Measurements from ENCODE around the gene ARMCX6.

DNA sequence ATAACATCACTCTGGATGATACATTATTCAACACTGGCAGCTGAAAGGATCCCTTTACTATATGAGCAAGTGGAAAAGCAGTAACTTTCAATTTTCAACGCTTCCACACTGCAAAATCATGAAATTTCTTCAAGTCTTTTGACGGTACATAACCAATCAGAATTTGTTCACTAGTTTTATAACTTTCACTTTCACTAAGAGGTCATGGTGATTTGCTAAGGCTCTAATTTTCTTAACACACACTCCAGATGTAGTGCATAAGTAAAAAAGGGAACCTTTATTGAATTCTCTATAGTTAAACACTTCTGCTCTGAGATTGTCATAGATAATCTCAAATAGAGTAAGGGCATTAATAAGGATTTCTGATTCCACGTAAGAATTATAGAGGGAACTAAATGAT is 37.7 kb upstream of the ARMCX6 start:
- TF ChIP-seq, protein P1, sequence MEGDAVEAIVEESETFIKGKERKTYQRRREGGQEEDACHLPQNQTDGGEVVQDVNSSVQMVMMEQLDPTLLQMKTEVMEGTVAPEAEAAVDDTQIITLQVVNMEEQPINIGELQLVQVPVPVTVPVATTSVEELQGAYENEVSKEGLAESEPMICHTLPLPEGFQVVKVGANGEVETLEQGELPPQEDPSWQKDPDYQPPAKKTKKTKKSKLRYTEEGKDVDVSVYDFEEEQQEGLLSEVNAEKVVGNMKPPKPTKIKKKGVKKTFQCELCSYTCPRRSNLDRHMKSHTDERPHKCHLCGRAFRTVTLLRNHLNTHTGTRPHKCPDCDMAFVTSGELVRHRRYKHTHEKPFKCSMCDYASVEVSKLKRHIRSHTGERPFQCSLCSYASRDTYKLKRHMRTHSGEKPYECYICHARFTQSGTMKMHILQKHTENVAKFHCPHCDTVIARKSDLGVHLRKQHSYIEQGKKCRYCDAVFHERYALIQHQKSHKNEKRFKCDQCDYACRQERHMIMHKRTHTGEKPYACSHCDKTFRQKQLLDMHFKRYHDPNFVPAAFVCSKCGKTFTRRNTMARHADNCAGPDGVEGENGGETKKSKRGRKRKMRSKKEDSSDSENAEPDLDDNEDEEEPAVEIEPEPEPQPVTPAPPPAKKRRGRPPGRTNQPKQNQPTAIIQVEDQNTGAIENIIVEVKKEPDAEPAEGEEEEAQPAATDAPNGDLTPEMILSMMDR (IDR thresholded peaks at IDR 0.05): no peak
- no peak for TF ChIP-seq POLR2A (IDR thresholded peaks at IDR 0.05)
